CD8-positive, alpha-beta memory T cell (primary cell): ENCODE measurements around the gene OR52D1. TPM values are rescaled to one million over a fixed set of nuclear protein-coding genes. Genes with fewer than 3 reads are reported as not detected.
A peak's percentile ranks its signal among the peaks of the same experiment; 100 is the strongest.

ENCODE experiments used
- CTCF ChIA-PET: fragments of 350-600 bp; sonication (Branson Sonifier 250); formaldehyde crosslinking; loops from one replicate; lab custom pipeline; 2021; ENCODE audit warnings: antibody characterized with exemption; lab: Charles Lee
- POLR2A ChIA-PET: fragments of 350-600 bp; sonication (Branson Sonifier 250); formaldehyde crosslinking; loops from one replicate; lab custom pipeline; 2021; ENCODE audit warnings: antibody characterized with exemption; lab: Charles Lee
- DNase-seq, 5 donors: peaks; one replicate each; pipeline versions ENCODE4 v3.0.0 to v3.0.0-alpha.2; 2020 to 2022; ENCODE audit warnings: mixed read lengths in 1 of 5
- H3K27ac ChIP-seq: one replicate; pipeline ENCODE4 v1.7.0; 2013; ENCODE audit warnings: low read depth, mild to moderate bottlenecking, low read length, moderate library complexity
- H3K27me3 ChIP-seq: 2 replicates; pipeline ENCODE4 v1.7.0; 2013; ENCODE audit warnings: low read length, mild to moderate bottlenecking; ENCODE audit not compliant: insufficient read depth, poor library complexity, severe bottlenecking
- H3K36me3 ChIP-seq: 2 replicates; pipeline ENCODE4 v1.7.0; 2013; ENCODE audit warnings: mild to moderate bottlenecking, low read length, moderate library complexity; ENCODE audit not compliant: insufficient read depth
- H3K4me1 ChIP-seq: 2 replicates; pipeline ENCODE4 v1.7.0; 2013; ENCODE audit warnings: mild to moderate bottlenecking, low read length, moderate library complexity; ENCODE audit not compliant: insufficient read depth
- H3K4me3 ChIP-seq: 2 replicates; pipeline ENCODE4 v1.7.0; 2013; ENCODE audit warnings: mild to moderate bottlenecking, low read length
- H3K9me3 ChIP-seq: 2 replicates; pipeline ENCODE4 v1.7.0; 2013; ENCODE audit warnings: mild to moderate bottlenecking, low read length
- H3K27ac Mint-ChIP-seq, 8 donors: one replicate each; pipeline ENCODE4 v1.8.0; 2020 to 2021; ENCODE audit warnings: mixed read lengths in 8 of 8, mild to moderate bottlenecking in 6 of 8, inconsistent platforms in 3 of 8, moderate library complexity in 3 of 8
- H3K27me3 Mint-ChIP-seq, 2 donors: one replicate each; pipeline ENCODE4 v1.8.0; 2020 to 2021; ENCODE audit warnings: mixed read lengths in 2 of 2, mild to moderate bottlenecking in 1 of 2, moderate library complexity in 1 of 2
- H3K36me3 Mint-ChIP-seq, 3 donors: one replicate each; pipeline ENCODE4 v1.8.0; 2020 to 2021; ENCODE audit warnings: mixed read lengths in 3 of 3, inconsistent platforms in 1 of 3, mild to moderate bottlenecking in 1 of 3
- H3K4me1 Mint-ChIP-seq, 3 donors: one replicate each; pipeline ENCODE4 v1.8.0; 2020 to 2021; ENCODE audit warnings: mixed read lengths in 3 of 3, inconsistent platforms in 1 of 3, mild to moderate bottlenecking in 1 of 3
- H3K4me3 Mint-ChIP-seq, 7 donors: one replicate each; pipeline ENCODE4 v1.8.0; 2020 to 2021; ENCODE audit warnings: mixed read lengths in 7 of 7, mild to moderate bottlenecking in 6 of 7, moderate library complexity in 4 of 7, inconsistent platforms in 2 of 7
- H3K9me3 Mint-ChIP-seq, 5 donors: one replicate each; pipeline ENCODE4 v1.8.0; 2020 to 2022; ENCODE audit warnings: mixed read lengths in 5 of 5, mild to moderate bottlenecking in 3 of 5, moderate library complexity in 2 of 5, inconsistent platforms in 1 of 5
- polyA plus RNA-seq: library from polyadenylated mRNA; unstranded; fragments of 300-500 nt; fragmentation: Illumina TruSeq; gene quantifications from one replicate; pipeline ENCODE4 v1.2.3, GENCODE V29; 2021
- total RNA-seq, 2 experiments: library from RNA; stranded (reverse); gene quantifications; one replicate each; pipeline ENCODE4 v1.2.3, GENCODE V29; 2021

OR52D1 gene
- total and polyA plus RNA-seq, 3 experiments from 2014 or later, result not detected

DNA sequence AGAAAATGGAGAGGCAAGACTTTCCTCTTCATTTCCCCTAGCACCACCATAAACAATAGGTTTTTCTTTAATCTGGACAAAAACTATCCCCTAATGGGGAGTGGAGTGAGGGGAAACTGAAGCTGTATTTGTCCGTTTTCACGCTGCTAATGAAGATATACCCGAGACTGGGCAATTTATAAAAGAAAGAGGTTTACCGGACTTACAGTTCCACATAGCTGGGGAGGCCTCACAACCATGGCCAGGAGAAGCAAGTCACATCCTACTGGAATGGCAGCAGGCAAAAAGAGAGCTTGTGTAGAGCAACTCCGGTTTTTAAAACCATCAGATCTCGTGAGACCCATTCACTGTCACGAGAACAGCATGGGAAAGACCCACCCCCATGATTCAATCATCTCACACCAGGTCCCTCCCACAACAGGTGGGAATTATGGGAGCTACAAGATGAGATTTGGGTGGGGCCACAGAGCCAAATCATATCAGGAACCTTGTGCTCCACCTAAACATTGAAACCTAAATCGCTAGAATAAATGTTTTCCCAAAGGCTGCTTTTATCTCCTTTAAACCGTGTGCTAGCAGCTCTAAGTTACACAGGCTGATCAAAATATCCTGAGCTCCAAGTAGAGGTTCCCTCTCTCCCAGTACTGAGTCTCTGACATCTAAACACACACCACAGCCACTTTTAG, 17.0 kb downstream of the OR52D1 start:
- POLR2A ChIA-PET, result no interaction called here
- no peaks in the 10 kb centered on the region for H3K4me1 ChIP-seq
- Mint-ChIP-seq H3K36me3 (no peaks in the 10 kb centered on the region), H3K9me3 (no peaks in the 10 kb centered on the region), H3K27ac (no peak overlapping the region), H3K4me1 (no peaks in the 10 kb centered on the region), H3K4me3 (no peak overlapping the region), H3K27me3 (peaks cover 6 to 16% of the 10 kb centered on the region in 2 donors)
- no peak overlapping the region for H3K4me3 ChIP-seq
- no peaks in the 10 kb centered on the region for H3K36me3 ChIP-seq
- CTCF ChIA-PET, result no interaction called here
- H3K27ac ChIP-seq, result peak overlapping the region; percentile 65
- no peaks in the 10 kb centered on the region for H3K9me3 ChIP-seq
- DNase-seq, result no peak
- H3K27me3 ChIP-seq, result no peaks in the 10 kb centered on the region

DNA sequence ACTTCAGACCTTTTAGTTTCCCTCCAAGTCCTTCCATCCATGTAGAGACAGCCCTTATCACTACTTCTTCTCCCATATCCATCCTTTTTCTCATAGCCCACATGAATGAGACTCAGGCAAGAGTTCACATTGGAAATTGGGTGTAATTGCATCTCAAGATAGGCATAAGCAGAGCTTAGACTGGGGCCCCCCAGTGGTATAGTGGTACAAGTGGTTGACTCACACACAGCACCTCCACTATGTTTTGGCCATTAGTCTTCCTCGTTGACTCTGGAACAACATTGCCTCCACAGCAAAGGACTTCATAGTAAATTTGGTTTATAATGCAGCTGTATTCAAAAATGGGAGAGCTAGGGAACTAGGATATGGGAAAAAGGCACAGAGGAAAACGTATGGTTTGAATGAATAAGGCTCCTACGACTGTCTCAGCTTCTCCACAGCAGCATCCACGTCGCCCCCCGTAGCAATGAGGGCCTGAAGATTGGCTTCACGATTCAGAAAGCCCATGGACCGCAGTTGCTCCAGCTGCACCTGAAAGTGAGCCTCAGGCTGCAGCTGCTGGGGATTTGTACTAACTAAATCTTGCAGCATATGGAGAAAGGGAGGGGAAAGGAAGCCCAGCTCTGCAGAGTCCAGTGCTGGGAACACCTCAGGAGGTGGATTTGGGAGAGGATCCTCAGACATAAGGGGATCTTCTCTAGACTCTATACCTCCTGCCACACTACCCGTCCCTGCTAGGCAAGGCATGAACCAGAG, 18.9 kb downstream of the OR52D1 start:
- no peaks in the 10 kb centered on the region for H3K36me3 ChIP-seq
- no peaks in the 10 kb centered on the region for H3K36me3 Mint-ChIP-seq
- H3K4me3 Mint-ChIP-seq, result no peak overlapping the region
- H3K4me1 ChIP-seq, result no peaks in the 10 kb centered on the region
- ChIA-PET CTCF (no interaction called here), POLR2A (no interaction called here)
- no peaks in the 10 kb centered on the region for H3K9me3 Mint-ChIP-seq
- DNase-seq, result no peak
- H3K27me3 ChIP-seq, result no peaks in the 10 kb centered on the region
- no peak overlapping the region for H3K4me3 ChIP-seq
- no peaks in the 10 kb centered on the region for H3K9me3 ChIP-seq
- H3K27ac Mint-ChIP-seq, result no peak overlapping the region
- H3K27me3 Mint-ChIP-seq, result peaks cover 6 to 11% of the 10 kb centered on the region in 2 donors
- H3K27ac ChIP-seq, result no peak overlapping the region
- H3K4me1 Mint-ChIP-seq, result no peaks in the 10 kb centered on the region

DNA sequence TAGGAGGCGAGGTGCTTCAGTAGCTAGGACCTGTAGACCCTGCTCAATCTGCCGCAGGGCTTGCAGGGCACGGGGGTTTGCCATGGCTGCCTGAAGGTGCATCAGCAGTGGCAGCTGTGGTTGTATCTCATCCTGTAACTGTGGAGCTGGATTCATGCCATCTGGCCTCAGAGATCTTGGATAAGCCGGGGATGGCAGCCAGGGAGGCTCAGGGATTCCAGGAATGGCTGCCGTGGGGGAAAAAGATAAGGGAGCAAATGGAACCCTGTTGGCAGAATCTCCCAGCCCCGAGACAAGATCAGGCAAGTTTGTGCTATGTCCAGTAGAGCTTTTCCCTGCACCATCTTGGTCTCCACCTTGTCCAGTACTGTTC, 19.4 kb downstream of the OR52D1 start:
- DNase-seq, result no peak
- no peaks in the 10 kb centered on the region for H3K36me3 ChIP-seq
- H3K36me3 Mint-ChIP-seq, result no peaks in the 10 kb centered on the region
- H3K4me3 ChIP-seq, result no peak overlapping the region
- ChIA-PET POLR2A (no interaction called here), CTCF (no interaction called here)
- H3K9me3 Mint-ChIP-seq, result no peaks in the 10 kb centered on the region
- no peaks in the 10 kb centered on the region for H3K4me1 Mint-ChIP-seq
- H3K9me3 ChIP-seq, result no peaks in the 10 kb centered on the region
- no peak overlapping the region for H3K4me3 Mint-ChIP-seq
- H3K27ac Mint-ChIP-seq, result no peak overlapping the region
- peaks cover 6 to 11% of the 10 kb centered on the region in 2 donors for H3K27me3 Mint-ChIP-seq
- no peaks in the 10 kb centered on the region for H3K27me3 ChIP-seq
- no peaks in the 10 kb centered on the region for H3K4me1 ChIP-seq
- no peak overlapping the region for H3K27ac ChIP-seq

DNA sequence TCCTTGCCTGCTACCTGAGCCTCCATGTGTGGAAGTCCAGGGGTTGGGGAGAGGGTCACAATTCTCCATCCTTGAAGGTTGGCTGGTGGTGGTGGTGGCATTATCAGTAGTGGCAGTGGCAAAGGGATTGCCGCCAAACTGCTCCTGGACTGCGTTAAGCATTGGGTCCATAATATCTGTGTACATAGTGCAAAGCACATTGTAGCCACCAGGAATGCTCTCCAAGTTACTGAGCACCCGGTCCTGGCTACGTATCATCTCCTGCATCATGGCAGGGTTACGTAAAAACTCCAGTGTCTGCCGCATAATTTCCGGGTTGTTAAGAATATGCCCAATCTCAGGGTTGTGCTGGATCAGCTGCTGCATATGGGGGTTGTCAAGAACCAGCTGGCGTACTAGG, 20.1 kb downstream of the OR52D1 start:
- Histone ChIP-seq H3K9me3 (no peaks in the 10 kb centered on the region), H3K4me1 (no peaks in the 10 kb centered on the region), H3K36me3 (no peaks in the 10 kb centered on the region), H3K27me3 (no peaks in the 10 kb centered on the region), H3K27ac (no peak overlapping the region), H3K4me3 (no peak overlapping the region)
- H3K9me3 Mint-ChIP-seq, result no peaks in the 10 kb centered on the region
- no peak overlapping the region for H3K27ac Mint-ChIP-seq
- ChIA-PET CTCF (no interaction called here), POLR2A (no interaction called here)
- DNase-seq, result no peak
- H3K27me3 Mint-ChIP-seq, result peaks cover 6 to 11% of the 10 kb centered on the region in 2 donors
- no peaks in the 10 kb centered on the region for H3K4me1 Mint-ChIP-seq
- H3K36me3 Mint-ChIP-seq, result no peaks in the 10 kb centered on the region
- no peak overlapping the region for H3K4me3 Mint-ChIP-seq

DNA sequence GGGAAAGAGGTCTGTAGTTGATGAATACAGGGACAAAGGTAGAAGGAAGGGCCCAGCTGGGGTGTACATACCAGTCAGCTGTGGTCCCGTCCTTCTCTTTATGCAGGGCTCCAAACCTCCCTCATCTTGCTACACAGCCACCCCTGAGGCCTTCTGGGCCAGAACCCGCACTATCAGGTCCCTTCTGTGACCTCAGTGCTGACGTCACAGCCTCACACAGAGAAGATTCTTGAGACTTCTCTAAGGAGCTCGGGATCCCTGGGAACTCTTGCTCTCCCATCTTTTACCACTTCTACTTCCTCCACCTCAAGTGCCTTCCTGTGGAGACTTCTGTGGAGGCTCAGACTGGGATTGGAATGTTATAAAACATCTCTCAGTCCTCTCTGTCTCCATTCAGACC, 21.3 kb downstream of the OR52D1 start, which contains the start of gene UBQLN3:
UBQLN3 (minus strand) TSS at position 155 of the 400 bp plus-strand sequence. CDS start 399 bp downstream, outside the sequence.
- no peaks in the 10 kb centered on the region for H3K36me3 ChIP-seq
- ChIA-PET CTCF (interaction anchor here (1.4 kb wide), 1 partner anchor 17 kb away, joined by 3 read pairs; no protein-coding TSS in a partner anchor), POLR2A (no interaction called here)
- no peak within 1 kb of the TSS for H3K4me3 ChIP-seq
- no peaks in the 10 kb centered on the region for H3K36me3 Mint-ChIP-seq
- no peaks in the 10 kb centered on the region for H3K9me3 Mint-ChIP-seq
- no peak within 1 kb of the TSS for H3K27ac ChIP-seq
- no peak for DNase-seq
- H3K27ac Mint-ChIP-seq, result peak within 1 kb of the TSS in 1 of 8 donors; percentile 12
- H3K4me3 Mint-ChIP-seq, result no peak within 1 kb of the TSS
- no peaks in the 10 kb centered on the region for H3K27me3 ChIP-seq
- H3K4me1 ChIP-seq, result no peaks in the 10 kb centered on the region
- no peaks in the 10 kb centered on the region for H3K4me1 Mint-ChIP-seq
- H3K9me3 ChIP-seq, result no peaks in the 10 kb centered on the region
- peaks cover 3 to 11% of the 10 kb centered on the region in 2 donors for H3K27me3 Mint-ChIP-seq

DNA sequence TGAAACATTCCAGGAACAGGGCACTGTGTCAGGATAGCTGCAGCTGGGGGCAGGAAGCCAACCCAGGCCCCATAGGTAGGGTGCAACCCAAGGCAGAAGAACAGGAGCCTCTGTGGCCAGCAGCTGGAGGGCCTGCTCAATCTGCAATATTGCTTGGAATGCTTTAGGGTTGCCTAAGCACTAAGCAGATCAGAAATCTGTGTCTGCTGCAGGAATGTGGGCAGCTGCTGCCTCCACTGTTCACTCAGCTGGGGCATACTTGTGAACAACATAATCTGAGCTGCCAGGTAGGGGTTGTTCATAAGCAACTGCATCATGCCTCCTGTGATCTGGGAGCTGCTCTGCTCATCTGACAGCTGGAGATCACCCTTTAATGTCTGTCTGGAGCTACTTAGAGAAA, 26.4 kb downstream of the OR52D1 start:
- no peaks in the 10 kb centered on the region for H3K9me3 ChIP-seq
- H3K9me3 Mint-ChIP-seq, result no peaks in the 10 kb centered on the region
- no peak overlapping the region for H3K4me3 ChIP-seq
- no peaks in the 10 kb centered on the region for H3K36me3 Mint-ChIP-seq
- no peak overlapping the region for H3K27ac Mint-ChIP-seq
- H3K27me3 ChIP-seq, result no peaks in the 10 kb centered on the region
- no peak overlapping the region for H3K4me3 Mint-ChIP-seq
- no peak for DNase-seq
- no peaks in the 10 kb centered on the region for H3K36me3 ChIP-seq
- CTCF ChIA-PET, result no interaction called here
- POLR2A ChIA-PET, result no interaction called here
- no peak overlapping the region for H3K27ac ChIP-seq
- H3K27me3 Mint-ChIP-seq, result no peaks in the 10 kb centered on the region
- no peaks in the 10 kb centered on the region for H3K4me1 Mint-ChIP-seq
- H3K4me1 ChIP-seq, result no peaks in the 10 kb centered on the region

DNA sequence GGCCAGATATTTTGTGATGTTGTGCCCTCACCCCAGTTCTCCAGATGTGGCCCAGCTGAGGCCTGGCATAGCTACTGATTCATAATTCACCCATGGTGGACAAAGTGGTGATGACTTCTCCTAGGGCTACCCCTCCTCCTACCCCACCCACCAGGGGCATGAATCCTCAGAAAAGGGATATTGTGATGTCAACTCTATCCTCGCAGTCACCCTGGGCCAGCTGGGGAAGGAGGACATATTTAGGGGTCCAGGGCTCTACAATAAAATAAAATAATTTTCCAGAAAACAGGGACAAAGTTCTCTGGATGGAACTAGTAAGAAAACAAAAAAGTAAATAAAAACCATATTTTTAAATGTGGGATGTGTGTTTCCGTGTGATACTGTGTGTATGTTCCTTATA, 28.1 kb downstream of the OR52D1 start, which contains the start of gene UBQLNL:
UBQLNL (minus strand) TSS at position 101 of the 400 bp plus-strand sequence. CDS start 258 bp downstream, outside the sequence.
- Histone ChIP-seq H3K27me3 (no peaks in the 10 kb centered on the region), H3K9me3 (no peaks in the 10 kb centered on the region), H3K36me3 (no peaks in the 10 kb centered on the region), H3K27ac (no peak within 1 kb of the TSS), H3K4me3 (no peak within 1 kb of the TSS), H3K4me1 (no peaks in the 10 kb centered on the region)
- Mint-ChIP-seq H3K9me3 (no peaks in the 10 kb centered on the region), H3K4me3 (no peak within 1 kb of the TSS), H3K36me3 (peaks cover 0 to under 1% (median 0%) of the 10 kb centered on the region in 3 donors), H3K4me1 (no peaks in the 10 kb centered on the region), H3K27ac (no peak within 1 kb of the TSS), H3K27me3 (no peaks in the 10 kb centered on the region)
- POLR2A ChIA-PET, result no interaction called here
- no peak for DNase-seq
- CTCF ChIA-PET, result no interaction called here

DNA sequence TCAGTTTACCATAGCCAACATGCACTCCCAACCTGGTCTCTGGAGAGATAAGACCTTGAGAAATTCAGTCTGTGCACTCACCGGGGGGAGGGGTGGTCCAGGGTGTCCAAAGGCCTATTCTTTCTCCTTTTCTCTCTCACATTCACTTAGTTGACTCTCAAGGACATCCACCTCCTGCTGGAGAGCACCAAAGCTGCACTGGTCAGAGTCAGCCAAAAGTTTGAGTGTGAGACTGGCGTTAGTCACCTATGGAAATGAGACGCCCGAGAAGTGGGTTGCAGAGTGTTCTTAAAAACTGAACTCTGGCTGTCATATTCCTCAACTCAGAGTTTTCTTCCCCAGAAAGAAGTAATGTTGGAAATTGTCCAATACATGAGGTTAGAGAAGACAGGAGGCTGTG, 33.1 kb downstream of the OR52D1 start:
- Histone ChIP-seq H3K36me3 (no peaks in the 10 kb centered on the region), H3K4me1 (no peaks in the 10 kb centered on the region), H3K9me3 (no peaks in the 10 kb centered on the region), H3K4me3 (no peak overlapping the region), H3K27me3 (no peaks in the 10 kb centered on the region), H3K27ac (no peak overlapping the region)
- Mint-ChIP-seq H3K27ac (no peak overlapping the region), H3K9me3 (no peaks in the 10 kb centered on the region), H3K36me3 (peaks cover 0 to 2% (median 0%) of the 10 kb centered on the region in 3 donors), H3K27me3 (peaks cover 0 to 4% of the 10 kb centered on the region in 2 donors), H3K4me1 (no peaks in the 10 kb centered on the region), H3K4me3 (no peak overlapping the region)
- CTCF ChIA-PET, result no interaction called here
- POLR2A ChIA-PET, result no interaction called here
- no peak for DNase-seq
